IMR-90 (cell line): ENCODE measurements around the gene GBE1.

Source experiments
- POLR2A ChIP-seq: IDR thresholded peaks from 2 replicates; pipeline ENCODE4 v1.6.1; 2012; ENCODE audit warnings: mild to moderate bottlenecking, low read depth, low read length
- TF ChIP-seq, protein P1 (sequence below): conservative IDR thresholded peaks from 2 replicates; pipeline ENCODE4 v1.5.1; 2012; ENCODE audit warnings: mild to moderate bottlenecking, low read depth, low read length, improper control_type of control experiment

DNA sequence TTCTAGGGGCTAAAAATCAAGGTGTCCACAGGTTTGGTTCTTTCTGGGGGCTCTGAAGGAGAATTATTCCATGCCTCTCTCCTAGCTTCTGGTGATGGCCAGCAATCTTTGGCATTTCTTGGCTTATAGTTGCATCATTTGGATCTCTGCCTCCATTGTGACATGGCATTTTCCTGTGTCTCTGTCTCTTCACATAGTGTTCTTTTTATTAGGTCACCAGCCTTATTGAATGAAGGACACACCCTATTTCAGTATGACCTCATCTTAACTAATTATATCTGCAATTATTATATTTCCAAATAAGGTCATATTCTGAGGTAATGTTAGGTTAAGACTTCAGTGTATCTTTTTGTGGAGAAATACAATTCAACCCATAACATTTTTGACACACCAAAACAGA lies 3.2 kb upstream of the GBE1 start:
- TF ChIP-seq POLR2A: no peak
- TF ChIP-seq, protein P1, sequence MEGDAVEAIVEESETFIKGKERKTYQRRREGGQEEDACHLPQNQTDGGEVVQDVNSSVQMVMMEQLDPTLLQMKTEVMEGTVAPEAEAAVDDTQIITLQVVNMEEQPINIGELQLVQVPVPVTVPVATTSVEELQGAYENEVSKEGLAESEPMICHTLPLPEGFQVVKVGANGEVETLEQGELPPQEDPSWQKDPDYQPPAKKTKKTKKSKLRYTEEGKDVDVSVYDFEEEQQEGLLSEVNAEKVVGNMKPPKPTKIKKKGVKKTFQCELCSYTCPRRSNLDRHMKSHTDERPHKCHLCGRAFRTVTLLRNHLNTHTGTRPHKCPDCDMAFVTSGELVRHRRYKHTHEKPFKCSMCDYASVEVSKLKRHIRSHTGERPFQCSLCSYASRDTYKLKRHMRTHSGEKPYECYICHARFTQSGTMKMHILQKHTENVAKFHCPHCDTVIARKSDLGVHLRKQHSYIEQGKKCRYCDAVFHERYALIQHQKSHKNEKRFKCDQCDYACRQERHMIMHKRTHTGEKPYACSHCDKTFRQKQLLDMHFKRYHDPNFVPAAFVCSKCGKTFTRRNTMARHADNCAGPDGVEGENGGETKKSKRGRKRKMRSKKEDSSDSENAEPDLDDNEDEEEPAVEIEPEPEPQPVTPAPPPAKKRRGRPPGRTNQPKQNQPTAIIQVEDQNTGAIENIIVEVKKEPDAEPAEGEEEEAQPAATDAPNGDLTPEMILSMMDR: no peak
